Smooth muscle cell (in vitro differentiated cells): ENCODE measurements around the gene SMG1. TPM values are rescaled to one million over a fixed set of nuclear protein-coding genes. Genes with fewer than 3 reads are reported as not detected.
"Not testable (repeated sequence)": the region's sequence is repeated elsewhere in the genome, so short reads cannot be mapped to it uniquely, and the experiment has no call there.

Source experiments
- DNase-seq: peaks from one replicate; lab custom pipeline; 2025; ENCODE audit not compliant: unreplicated experiment; lab: John Stamatoyannopoulos, UW
- H2AFZ ChIP-seq: fragments of 200-600 bp; sonication (generic); 2 replicates; pipeline ENCODE4 v1.6.0; 2016; ENCODE audit warnings: antibody characterized with exemption, low read depth, mild to moderate bottlenecking
- H3F3A ChIP-seq: fragments of 200-600 bp; sonication (generic); 2 replicates; pipeline ENCODE4 v1.6.0; 2017; ENCODE audit warnings: antibody characterized with exemption, low read depth
- H3K27ac ChIP-seq: fragments of 200-600 bp; sonication (generic); 2 replicates; pipeline ENCODE4 v1.5.1; 2016; ENCODE audit warnings: low read depth, mild to moderate bottlenecking
- H3K27me3 ChIP-seq: fragments of 200-600 bp; sonication (generic); 2 replicates; pipeline ENCODE4 v1.6.1; 2016; ENCODE audit warnings: low read depth, mild to moderate bottlenecking
- H3K36me3 ChIP-seq: fragments of 200-600 bp; sonication (generic); 2 replicates; pipeline ENCODE4 v1.5.1; 2016; ENCODE audit warnings: low read depth
- H3K4me1 ChIP-seq: fragments of 200-600 bp; sonication (generic); 2 replicates; pipeline ENCODE4 v1.5.1; 2016; ENCODE audit warnings: low read depth
- H3K4me2 ChIP-seq: fragments of 200-600 bp; sonication (generic); 2 replicates; pipeline ENCODE4 v1.6.0; 2016; ENCODE audit warnings: mild to moderate bottlenecking
- H3K4me3 ChIP-seq: fragments of 200-600 bp; sonication (generic); 2 replicates; pipeline ENCODE4 v1.5.1; 2016; ENCODE audit warnings: mild to moderate bottlenecking
- H3K79me2 ChIP-seq: fragments of 200-600 bp; sonication (generic); 2 replicates; pipeline ENCODE4 v1.6.0; 2016; ENCODE audit warnings: low read depth, mild to moderate bottlenecking
- H3K9ac ChIP-seq: fragments of 200-600 bp; sonication (generic); 2 replicates; pipeline ENCODE4 v1.6.0; 2016; ENCODE audit warnings: low read depth
- H3K9me3 ChIP-seq: fragments of 200-600 bp; sonication (generic); replicated peaks from 2 replicates; pipeline ENCODE4 v1.5.1; 2016; ENCODE audit warnings: low read depth
- H4K20me1 ChIP-seq: fragments of 200-600 bp; sonication (generic); 2 replicates; pipeline ENCODE4 v1.6.0; 2016; ENCODE audit warnings: low read depth
- WGBS: methylation state at CpG from one replicate; pipeline ENCODE4 v1.1.7; 2016; ENCODE audit warnings: low lambda C conversion rate; 5-methylcytosine and 5-hydroxymethylcytosine counted together
- polyA plus RNA-seq: library from polyadenylated mRNA; unstranded; fragments of >200 nt; fragmentation: Nextera tagmentation; extraction: Ambion mirVana; gene quantifications from 2 replicates; pipeline ENCODE4 v1.2.1, GENCODE V29; 2016
- total RNA-seq: library from RNA; depleted of rRNA; stranded (reverse); fragments of >200 nt; gene quantifications from 2 replicates; pipeline ENCODE4 v1.2.3, GENCODE V29; 2014
- TF ChIP-seq, protein P1 (sequence below): fragments of 200-600 bp; sonication (generic); IDR thresholded peaks from 2 replicates; pipeline ENCODE4 v1.5.1; 2017; ENCODE audit warnings: borderline replicate concordance, mild to moderate bottlenecking, antibody characterized with exemption; ENCODE audit not compliant: insufficient read depth, poor library complexity, severe bottlenecking

Gene SMG1
- total and polyA plus RNA-seq, 2 experiments from 2014 or later, result 4.9 to 45.4 TPM

DNA sequence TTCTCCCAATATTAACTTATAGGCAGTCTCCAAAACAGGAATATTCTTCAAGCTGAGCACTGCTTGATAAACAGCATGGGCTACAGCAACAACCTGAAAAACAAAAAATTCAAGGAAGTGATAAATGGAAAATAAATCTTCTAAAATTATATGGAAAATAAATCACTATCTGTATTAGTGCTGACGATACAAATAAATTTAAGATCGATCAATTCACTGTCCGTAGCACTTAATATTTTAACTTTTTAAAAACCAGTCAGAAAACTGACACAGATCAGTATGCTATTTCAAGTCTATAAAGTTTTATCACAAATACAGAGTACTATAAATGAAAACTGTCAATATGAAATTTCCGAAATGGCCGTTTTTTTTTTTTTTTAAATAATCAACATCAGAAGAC lies 49.9 kb downstream of the SMG1 start:
- H3F3A ChIP-seq, H4K20me1 ChIP-seq, H3K36me3 ChIP-seq, H3K4me2 ChIP-seq, H3K27me3 ChIP-seq, H3K27ac ChIP-seq, H3K4me1 ChIP-seq, H3K79me2 ChIP-seq, H2AFZ ChIP-seq, DNase-seq, H3K4me3 ChIP-seq, H3K9ac ChIP-seq, H3K9me3 ChIP-seq: not testable (repeated sequence)
- 98% methylated on average over 5 of the region's 5 CpGs for WGBS

DNA sequence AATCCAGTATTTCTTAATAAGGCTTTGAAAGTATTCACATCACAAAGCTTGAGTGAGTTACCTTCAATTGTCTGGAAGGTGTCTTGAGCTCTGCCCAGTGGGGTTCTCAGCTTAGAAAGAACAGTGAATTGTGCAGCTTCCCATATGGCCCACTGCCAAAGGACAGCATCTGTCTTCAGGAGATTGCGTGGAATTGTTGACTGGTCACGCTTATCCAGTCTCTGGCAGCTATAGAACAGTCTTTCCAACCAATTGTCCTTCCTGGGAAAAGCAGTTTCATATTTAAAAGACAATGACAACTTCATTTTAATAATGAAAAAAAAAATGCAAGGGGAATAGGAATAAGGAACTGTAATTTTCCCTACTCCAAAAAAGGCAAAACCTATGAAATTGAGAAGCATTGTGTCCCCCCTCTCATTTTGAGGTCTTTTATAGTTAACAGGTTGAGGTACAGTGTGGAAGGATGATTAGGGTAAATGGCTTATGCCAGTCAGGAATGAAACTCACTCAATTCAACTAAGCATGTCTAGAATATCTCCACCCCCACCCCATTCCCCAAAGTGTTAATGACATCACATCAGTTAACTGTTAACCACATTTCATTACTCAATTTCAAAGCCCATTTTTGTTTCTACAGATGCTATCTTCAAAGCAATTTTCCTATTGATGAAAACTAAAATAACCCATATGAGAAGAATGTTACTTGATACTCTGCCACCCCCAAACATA lies 57.0 kb downstream of the SMG1 start:
- not testable (repeated sequence) for H3K27ac ChIP-seq

DNA sequence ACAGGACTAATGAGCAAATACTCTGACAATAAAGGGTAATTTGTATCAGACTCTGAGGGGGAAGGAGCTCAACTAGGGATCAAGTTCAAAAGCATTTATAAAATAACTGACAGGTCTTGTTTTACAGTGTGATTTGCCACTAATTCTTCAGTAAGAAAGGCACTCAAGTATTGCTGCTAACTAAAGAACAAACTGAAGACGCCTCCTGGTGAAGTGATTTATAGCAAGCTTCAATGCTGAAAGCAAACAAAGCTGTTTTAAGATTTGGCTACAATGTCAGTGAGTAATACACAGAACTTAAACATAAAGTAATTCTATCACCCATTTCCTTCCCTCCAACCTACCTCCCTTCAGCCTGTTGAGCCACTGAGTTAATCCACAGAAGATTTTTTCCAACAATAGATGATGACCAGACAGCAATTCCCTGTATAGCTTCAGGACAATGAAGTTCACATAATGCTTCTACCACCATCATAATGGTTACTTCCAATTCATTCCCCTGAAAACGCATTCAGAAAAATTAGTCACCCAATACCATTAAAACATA lies 59.9 kb downstream of the SMG1 start:
- H3K27me3 ChIP-seq, H3K4me2 ChIP-seq, DNase-seq, H3F3A ChIP-seq, H3K4me1 ChIP-seq, H3K4me3 ChIP-seq, H4K20me1 ChIP-seq, H3K36me3 ChIP-seq, H2AFZ ChIP-seq, H3K9ac ChIP-seq, H3K9me3 ChIP-seq, H3K27ac ChIP-seq, H3K79me2 ChIP-seq: not testable (repeated sequence)
- 91% methylated on average over 2 of the region's 2 CpGs for WGBS

More for the DNA sequence above, 57.0 kb downstream of the SMG1 start:
- H3K4me2 ChIP-seq, H3K36me3 ChIP-seq, H2AFZ ChIP-seq, H3K9me3 ChIP-seq, H3K4me3 ChIP-seq, H3K79me2 ChIP-seq, DNase-seq, H3K9ac ChIP-seq, H3K4me1 ChIP-seq, H3F3A ChIP-seq, H4K20me1 ChIP-seq, H3K27me3 ChIP-seq: not testable (repeated sequence)
- 100% methylated on average over 2 of the region's 2 CpGs for WGBS

DNA sequence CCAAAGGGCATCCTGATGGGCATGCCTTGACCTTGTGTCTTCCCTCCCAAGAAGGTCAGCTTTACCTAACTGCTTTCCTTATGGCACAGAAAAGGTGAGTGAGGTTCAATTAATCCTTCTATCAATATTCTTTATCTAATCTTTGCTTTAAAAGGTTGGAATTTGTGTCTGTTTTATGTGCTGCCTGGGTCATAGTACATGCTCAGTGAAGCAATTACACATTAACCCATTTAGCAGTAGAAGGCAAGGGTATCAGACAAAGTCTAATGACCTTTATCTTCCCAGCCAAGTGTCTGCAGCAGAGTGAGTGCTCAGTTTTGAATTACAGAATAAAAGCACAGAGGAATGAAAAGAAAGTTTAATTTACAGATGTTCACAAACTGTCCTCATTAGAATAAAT lies 63.3 kb downstream of the SMG1 start:
- not testable (repeated sequence) for H3F3A ChIP-seq, H3K4me2 ChIP-seq, H3K79me2 ChIP-seq, H4K20me1 ChIP-seq, H3K9ac ChIP-seq, DNase-seq, H3K9me3 ChIP-seq, H3K27ac ChIP-seq, H3K4me3 ChIP-seq, H3K27me3 ChIP-seq, H2AFZ ChIP-seq, H3K36me3 ChIP-seq, H3K4me1 ChIP-seq

DNA sequence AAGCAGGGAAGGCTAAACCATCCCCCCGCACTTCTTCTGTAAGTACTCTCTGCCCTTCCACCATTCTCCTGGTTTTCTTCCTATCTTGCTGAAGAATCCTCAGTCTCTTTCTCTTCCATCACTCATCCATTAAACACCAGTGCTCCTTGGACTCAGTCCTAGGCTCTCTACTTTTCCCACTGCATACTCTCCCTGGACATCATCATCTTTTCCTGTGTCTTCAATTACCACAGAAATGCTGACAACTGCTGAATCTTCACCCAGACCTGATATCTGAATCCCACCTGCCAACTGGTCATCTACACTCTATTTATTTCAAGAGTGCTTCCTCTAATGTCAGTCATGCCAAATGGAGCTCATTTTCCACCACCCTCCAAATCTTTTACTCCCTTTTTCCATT lies 71.0 kb downstream of the SMG1 start:
- H3K36me3 ChIP-seq, result peaks cover 11% of the 10 kb centered on the region
- H3K9ac ChIP-seq, result no peak overlapping the region
- H3K27me3 ChIP-seq, result no peaks in the 10 kb centered on the region
- H3K4me2 ChIP-seq, result no peak overlapping the region
- DNase-seq, result no peak
- H4K20me1 ChIP-seq, result no peaks in the 10 kb centered on the region
- TF ChIP-seq, protein P1, sequence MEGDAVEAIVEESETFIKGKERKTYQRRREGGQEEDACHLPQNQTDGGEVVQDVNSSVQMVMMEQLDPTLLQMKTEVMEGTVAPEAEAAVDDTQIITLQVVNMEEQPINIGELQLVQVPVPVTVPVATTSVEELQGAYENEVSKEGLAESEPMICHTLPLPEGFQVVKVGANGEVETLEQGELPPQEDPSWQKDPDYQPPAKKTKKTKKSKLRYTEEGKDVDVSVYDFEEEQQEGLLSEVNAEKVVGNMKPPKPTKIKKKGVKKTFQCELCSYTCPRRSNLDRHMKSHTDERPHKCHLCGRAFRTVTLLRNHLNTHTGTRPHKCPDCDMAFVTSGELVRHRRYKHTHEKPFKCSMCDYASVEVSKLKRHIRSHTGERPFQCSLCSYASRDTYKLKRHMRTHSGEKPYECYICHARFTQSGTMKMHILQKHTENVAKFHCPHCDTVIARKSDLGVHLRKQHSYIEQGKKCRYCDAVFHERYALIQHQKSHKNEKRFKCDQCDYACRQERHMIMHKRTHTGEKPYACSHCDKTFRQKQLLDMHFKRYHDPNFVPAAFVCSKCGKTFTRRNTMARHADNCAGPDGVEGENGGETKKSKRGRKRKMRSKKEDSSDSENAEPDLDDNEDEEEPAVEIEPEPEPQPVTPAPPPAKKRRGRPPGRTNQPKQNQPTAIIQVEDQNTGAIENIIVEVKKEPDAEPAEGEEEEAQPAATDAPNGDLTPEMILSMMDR, result no peak
- H3K79me2 ChIP-seq, result no peaks in the 10 kb centered on the region
- no peaks in the 10 kb centered on the region for H3F3A ChIP-seq
- H3K4me3 ChIP-seq, result no peak overlapping the region
- no peaks in the 10 kb centered on the region for H3K4me1 ChIP-seq
- no peaks in the 10 kb centered on the region for H3K9me3 ChIP-seq
- no peak overlapping the region for H3K27ac ChIP-seq
- 100% methylated on average over 1 of the region's 1 CpG for WGBS
- no peak overlapping the region for H2AFZ ChIP-seq
